NK-92 (cell line): ENCODE results near the gene FAM151A.

ENCODE experiments used
- DNase-seq: peaks from one replicate; lab custom pipeline; 2025; ENCODE audit not compliant: unreplicated experiment; lab: John Stamatoyannopoulos, UW

The FAM151A gene

DNA sequence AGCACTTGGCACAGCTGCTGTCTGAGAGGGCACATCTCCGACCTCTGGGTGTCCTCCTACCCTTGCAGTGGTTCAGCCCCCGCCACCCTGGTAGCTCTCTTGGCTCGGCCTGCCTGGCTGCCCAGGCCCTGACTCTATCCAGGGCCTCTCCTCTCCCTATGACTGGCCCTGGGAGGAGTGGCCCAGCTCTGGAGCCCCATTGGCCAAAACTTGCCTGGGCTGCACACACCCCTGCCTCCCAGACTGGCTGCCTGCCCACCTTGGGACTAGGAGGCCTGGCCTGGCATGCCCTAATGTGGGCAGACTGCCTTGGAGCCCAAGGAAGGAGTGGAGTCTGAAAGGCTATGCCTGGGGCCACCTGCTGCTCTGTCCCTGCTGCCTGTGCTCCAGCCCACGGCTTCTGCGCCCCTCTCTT, 41.7 kb downstream of the FAM151A start:
- no peak for DNase-seq

DNA sequence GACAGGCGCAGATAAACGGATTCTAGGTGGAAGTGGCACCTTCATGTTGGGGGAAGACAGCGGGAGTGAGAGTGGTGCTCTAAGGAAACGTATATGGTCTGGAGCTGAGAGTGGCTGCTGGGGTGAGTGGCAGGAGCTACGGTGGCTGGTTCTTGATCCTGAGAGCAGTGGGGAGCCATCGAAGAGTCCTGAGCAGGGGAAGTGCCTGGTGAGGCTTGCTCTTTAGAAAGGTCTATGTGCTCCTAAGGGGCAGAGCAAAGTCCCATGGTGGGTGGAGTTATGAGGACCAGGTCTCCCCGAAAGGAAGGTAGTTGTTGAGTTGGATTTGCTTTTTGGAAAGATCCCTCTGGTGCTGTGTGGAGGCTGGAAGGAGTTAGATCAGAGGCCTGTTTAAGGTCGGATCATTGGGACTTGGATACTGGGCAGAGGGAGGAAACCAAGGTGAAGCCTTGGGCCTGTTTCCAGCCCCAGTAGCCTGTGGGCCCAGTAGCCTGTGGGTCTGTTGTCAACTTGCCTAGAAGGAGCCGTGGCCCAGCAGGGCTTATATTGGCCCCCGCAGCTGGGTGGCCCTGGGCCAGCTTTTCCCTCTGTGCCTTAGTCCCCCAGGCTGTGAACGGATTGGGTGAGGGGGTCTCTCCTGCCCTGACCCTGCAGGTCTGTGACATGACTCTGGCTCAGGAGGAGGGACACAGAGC, 42.3 kb downstream of the FAM151A start:
- DNase-seq: no peak

- no peak for DNase-seq
Observed at GRCh38 chr1:54579337-54579781, 44.0 kb downstream of the FAM151A start.

DNA sequence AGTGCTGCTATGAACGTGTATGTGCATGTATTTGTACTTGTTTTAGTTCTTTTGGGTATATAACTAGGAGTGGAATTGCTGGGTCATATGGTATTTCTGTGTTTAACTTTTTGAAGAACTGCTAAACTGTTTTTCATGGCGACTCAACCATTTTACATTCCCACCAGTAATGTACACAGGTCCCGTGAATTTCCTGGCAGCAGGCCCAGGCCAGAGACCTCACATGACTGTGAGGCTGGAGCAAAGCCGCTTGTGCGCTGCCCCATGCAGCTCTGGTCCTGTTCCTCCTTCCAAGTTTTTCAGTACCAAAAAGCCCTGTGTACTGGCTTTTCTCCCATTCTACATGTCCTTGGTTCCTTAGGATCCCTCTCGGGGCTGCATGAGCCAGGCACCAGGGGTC, 45.7 kb downstream of the FAM151A start:
- DNase-seq: no peak

DNA sequence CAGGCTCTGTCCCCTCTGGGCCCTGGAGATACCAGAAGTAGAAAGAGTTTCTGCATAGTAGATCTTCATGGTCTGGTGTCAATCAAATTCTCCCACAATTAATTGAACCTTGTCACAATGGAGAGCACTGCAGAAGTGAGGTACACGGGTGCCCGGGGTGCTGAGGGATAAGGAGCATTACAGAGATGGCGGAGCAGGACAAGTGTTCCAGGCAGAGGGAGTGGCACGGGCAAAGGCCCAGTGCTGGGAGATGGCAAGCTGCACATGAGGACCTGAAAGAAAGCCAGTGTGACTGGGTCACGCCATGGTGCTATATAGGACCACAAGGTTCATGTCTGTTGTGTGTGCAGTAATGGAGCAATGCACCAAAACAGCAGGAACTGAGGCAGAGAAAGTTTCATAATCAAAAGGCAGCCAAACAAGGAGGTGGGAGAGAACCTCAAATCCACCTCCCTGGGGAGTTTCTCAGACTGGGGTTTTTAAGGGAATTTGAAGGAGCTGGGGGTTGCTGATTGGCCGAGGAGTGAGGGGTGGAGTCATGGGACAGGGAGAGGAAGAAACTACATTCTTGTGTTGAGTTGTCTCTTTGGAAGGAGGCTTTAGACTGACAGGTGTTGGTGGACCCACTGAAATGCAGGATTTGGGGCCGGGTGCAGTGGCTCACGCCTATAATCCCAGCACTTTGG, 47.6 kb downstream of the FAM151A start:
- no peak for DNase-seq

GRCh38 chr1:54575161-54575560, 48.2 kb downstream of the FAM151A start:
- DNase-seq: no peak

GRCh38 chr1:54574158-54574778, 49.1 kb downstream of the FAM151A start:
- no peak for DNase-seq

GRCh38 chr1:54572542-54572850, 50.8 kb downstream of the FAM151A start:
- no peak for DNase-seq

GRCh38 chr1:54571803-54572541, 51.4 kb downstream of the FAM151A start:
- DNase-seq: no peak

DNA sequence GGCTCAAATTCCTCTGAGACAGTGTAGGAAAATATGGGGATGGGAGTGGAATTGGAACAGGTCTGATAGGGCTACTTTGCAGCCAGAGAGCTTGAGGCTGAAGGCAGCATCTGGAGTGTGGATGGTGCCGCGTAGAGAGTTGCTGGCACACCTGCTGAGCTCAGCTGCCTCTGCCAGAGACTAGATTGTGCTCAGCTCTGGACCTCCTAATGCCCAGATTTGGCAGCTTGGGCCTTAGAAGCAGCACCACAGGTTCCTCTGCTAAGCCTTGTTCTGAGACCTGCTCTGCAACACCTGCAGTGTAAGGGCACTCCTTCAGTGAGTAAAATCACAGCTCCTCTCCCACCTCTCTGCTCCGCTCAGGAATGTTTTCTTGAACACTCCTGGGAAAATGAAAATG, 52.0 kb downstream of the FAM151A start:
- DNase-seq: no peak

- no peak for DNase-seq
Observed at GRCh38 chr1:54570161-54570560, 53.2 kb downstream of the FAM151A start.

DNA sequence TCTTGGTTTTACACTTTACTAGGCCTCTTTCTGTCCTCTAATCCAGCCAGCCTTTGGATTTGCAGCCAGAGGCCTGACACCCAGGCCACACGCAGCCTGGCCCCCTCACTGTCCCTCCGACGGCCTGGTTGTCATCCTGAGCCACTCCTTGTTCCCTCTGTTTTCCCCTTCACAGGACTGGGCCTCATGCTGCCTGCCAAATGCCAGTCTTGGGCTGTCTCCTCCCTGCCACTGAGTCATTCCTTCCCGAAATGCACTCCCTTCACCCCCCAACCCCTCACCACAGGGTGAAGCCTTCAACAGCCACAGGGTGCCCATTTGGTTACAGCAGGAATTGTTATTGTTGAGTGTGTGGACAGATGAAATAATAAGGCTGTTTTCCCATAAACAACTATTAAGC, 54.0 kb downstream of the FAM151A start:
- no peak for DNase-seq

- no peak for DNase-seq
Observed at GRCh38 chr1:54567961-54568360, 55.4 kb downstream of the FAM151A start.

GRCh38 chr1:54566438-54567141, 56.7 kb downstream of the FAM151A start:
- no peak for DNase-seq

DNA sequence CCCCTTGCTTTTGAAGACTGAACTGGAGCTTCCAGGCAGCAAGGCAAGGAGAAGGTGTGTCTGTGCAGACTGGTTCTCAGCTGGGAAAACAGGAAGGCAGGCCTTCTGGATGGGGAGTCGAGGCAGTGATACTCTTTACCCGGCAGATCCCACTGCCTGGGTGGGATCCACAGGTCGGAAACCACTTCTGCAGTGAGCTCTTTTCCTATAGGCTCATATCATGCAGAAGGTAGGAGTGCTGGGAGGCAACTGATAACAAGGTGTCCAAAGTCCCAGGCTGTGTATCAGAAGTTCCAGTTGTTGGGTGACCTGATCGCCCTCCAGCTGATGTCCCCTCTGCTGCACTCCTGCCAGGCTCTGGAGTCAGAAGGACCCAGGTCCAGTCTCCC, 58.2 kb downstream of the FAM151A start:
- DNase-seq: no peak

DNA sequence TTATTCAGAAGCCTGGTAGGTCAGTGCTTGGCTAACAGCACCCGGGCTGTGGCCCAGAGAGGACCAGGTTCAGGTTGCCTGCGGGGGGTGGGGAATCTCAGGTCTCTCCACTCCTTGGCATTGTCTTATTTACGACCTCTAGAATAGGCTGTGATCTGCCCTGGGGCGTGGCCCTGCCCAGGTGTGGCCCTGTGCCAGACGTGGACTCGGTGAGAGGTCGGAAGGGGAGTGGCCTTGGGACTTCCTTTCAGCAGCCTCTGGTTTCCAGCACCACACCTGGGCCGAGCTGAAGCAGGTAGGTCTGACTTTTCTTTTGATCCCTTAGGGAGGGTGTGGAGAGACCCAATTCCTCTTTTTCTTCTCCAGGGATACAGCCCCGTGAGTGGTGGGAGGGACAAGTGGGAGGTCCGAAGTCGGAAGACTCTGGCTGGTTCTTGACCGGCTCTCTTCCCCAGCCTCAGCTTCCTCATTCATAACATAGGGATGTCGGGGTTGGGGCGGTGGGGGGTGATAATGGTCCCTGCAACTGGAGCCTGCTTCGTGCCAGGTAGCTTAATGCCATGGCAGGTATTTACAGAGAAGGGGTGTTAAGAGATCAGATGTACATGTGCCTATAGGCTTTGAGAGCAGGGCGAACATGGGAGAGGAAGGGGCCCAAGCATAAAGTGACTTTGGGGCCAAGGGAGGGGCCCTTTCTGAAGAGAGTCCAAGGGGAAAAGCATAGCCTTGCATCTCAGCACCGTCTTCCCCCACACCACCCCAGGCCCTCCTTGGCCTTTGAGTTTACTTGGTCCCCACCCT, 58.8 kb downstream of the FAM151A start:
- DNase-seq: no peak

DNA sequence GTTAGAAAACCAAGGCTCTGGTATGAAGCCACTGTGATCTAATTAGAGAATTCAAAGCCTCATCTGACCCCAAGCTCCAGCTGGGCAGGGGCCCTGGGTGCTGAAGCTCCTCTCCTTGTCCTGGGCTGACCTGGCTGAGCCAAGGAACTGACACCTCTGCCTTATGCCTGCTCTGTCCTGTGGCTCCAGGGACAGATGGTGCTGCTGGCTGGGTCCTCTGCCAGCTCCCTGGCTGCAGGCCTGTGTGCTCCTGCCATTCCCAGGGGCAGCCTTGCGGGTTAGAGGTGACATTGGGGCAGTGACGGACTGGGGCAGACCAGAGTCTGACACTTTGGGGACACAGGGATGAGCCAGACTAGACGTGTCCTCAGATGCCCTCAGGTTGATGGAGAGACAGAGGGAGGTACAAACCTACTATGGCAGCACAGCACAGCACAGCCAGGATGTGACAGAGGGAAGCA, 63.5 kb downstream of the FAM151A start:
- DNase-seq: no peak
